HG03442 (cell line): ENCODE measurements around the gene GPR132.

ENCODE experiments used
- ATAC-seq: cut with Tn5 transposase; IDR thresholded peaks from one replicate; pipeline ENCODE4 v1.9.1; 2021; ENCODE audit warnings: mild to moderate bottlenecking, moderate library complexity; ENCODE audit not compliant: unreplicated experiment

GPR132 gene

DNA sequence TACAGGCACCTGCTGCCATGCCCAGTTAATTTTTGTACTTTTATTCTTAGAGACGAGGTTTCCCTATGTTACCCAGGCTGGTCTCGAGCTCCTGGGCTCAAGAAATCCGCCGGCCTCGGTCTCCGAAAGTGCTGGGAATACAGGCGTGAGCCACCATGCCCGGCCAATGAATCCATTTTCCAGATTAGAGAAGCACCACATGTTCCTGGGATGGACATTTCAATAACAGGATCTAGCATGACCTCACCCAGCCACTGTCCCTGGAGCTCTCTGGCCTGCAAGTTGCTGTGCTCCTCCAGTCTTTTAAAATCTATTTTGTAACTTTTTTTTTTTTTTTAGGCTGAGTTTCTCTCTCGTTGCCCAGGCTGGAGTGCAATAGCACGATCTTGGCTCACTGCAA is 2.2 kb downstream of the GPR132 start:
- ATAC-seq, result no peak

- no peak for ATAC-seq
Measured at GRCh38 chr14:105062048-105062433, 3.2 kb downstream of the GPR132 start.

DNA sequence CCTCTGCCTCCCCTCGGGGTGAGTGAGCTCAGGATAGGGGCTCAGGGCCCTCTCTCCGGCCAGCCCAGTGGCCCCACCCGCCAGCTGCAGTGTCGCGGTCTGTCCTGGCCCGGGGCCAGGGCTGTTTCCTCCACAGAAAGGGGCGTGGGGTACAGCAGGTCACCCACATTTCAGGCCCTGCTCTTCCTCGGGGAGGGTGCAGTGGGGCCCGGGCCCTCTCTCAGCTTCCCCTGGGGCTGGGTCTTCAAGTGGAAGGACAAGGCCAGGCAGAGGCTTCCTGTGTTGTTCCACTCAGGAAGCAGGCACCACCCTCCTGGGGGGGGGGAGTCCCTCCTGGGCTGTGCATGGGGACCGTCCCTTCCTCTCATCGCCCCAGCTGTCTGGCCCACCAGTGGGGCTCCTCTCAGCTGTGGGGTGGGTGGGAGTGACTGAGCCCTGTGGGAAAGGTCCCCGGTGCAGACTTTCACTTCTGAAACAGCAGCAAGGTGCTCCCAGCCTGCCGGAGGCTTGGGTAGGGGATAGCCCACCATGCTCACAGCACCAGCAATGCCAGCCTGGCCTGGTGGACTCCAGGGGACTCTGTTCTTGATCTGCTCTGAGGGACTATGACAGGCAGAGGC is 3.7 kb downstream of the GPR132 start:
- no peak for ATAC-seq

DNA sequence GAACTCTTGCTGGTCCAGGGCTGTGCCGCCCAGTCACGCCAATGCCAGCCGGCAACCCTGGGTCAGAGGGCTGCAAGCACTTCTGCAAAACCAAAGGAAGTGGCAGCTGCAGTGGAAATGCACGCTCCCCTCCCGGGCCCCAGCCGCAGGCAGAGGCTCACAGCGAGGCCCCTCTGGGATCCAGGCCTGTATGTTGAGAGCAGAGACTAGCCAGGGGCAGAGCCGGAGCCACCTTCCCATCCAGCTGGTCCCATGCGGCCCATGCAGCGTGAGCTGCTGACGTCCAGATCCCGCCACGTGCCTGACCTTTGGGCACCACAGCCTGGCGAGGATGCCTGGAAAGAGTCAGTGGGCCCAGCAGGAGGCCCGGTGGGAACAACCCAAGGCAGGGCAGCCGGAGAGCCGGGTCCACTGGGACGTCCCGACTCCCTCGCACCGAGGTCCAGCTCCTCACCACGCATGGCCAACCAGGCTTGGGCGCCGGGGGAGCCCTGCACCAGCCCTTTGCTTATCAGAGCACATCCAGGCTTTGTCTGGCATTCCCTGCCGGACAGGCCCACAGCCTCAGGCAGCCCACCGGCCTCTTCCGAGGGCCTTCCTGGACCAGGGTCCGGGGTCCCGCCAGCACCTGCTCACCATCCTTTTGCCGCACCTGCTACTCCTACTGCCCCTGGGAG is 4.3 kb downstream of the GPR132 start:
- no peak for ATAC-seq

- no peak for ATAC-seq
Measured at GRCh38 chr14:105059925-105060565, 5.2 kb downstream of the GPR132 start.

- ATAC-seq, result no peak
Measured at GRCh38 chr14:105059035-105059924, 6.0 kb downstream of the GPR132 start.

GRCh38 chr14:105058521-105059034 is 6.7 kb downstream of the GPR132 start:
- no peak for ATAC-seq

- no peak for ATAC-seq
Measured at GRCh38 chr14:105056303-105056831, 8.9 kb downstream of the GPR132 start.

GRCh38 chr14:105055736-105056302 is 9.4 kb downstream of the GPR132 start:
- ATAC-seq, result no peak

DNA sequence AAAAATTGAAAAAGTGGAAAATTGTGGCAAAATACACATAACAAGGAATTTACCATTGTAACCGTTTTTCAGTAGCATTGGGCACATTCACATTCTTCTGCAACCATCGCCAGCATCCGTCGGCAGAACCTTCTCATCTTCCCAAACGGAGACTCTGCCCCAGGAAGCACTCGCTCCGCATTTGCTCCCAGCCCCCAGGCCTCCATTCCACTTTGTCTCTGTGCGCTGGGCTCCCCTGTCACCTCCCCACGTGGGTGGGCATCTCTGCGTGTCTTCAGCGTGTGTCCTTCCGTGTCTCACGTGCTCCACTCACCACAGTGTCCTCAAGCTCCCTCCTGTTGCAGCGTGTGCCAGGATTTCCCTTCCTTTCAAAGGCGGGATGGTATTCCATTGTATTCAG is 9.9 kb downstream of the GPR132 start:
- ATAC-seq, result no peak

- no peak for ATAC-seq
Measured at GRCh38 chr14:105053996-105054395, 11.2 kb downstream of the GPR132 start.

DNA sequence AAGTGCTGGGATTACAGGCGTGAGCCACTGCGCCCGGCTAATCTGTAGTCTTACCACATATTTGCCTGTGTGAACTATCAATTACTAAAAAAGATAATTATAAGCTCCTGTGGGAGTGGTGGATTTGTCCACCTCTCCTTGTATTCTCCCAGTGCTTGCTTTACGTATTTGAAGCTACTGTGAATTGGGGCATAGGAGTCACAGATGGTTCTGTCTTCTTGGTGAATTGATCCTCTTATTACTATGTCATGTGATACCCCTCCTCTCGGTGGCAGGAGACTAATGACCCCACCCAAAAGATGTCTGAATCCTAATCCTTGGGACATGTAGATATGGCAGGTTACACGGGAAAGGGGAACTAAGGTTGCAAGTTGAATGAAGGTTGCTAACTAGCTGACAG is 11.8 kb downstream of the GPR132 start:
- no peak for ATAC-seq

- no peak for ATAC-seq
Measured at GRCh38 chr14:105052110-105052458, 13.1 kb downstream of the GPR132 start.

DNA sequence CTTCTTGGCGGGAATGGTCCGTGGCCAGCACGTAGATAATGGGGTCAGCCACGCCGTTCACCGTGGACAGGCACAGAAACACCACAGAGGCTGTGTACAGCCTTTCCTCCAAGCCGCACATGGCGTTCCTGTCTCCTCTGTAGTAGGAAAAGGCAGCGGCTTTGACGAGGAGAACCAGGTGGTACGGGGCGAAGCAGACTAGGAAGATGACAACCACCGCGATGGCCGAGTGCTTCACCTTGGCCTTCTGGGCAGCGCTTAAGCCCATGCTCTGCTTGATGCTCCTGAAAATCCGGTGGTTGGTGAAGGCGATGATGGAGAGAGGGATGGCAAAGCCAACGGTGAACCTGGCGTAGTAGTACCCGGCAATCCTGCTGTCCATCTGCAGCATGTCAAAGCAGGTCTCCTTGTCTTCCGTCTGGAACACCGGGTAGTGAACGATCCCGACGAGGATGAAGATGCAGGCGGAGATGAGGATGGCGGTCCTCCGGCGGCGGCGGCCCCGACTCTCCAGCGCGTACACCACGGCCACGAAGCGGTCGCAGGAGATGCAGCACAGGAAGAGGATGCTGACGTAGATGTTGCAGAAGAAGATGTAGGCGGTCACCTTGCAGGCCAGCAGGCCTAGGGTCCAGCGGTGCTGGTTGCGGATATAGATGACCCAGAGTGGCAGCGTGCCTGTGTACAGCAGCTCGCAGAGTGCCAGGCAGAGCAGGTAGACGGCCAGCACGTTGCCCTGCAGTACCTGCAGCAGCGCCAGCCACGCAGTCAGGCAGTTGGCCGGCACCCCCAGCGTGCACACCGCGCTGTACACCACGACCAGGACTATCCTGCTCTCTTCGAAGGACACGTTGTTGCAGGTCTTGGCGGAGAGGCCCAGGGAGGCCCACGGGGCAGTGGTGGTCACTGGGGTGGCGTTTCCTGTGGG is 13.8 kb downstream of the GPR132 start:
- ATAC-seq, result no peak

DNA sequence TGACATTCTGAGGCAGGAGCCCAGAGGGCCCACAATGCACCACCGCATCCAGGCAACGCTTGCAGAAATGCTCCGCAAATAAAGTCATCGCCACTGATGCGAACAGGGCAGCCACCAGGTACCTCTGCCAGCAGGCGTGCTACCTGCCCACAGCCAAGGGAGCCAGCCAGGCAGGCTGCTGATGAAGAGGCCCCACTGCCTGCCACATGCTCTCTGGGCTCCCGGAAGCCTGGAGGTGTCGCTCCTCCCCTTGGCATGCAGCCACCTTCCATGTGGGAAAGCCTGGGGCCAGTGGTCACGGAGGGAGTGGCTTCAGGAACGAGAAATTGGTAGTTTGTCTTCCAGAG is 14.7 kb downstream of the GPR132 start:
- ATAC-seq, result no peak

GRCh38 chr14:105049753-105050550 is 15.3 kb downstream of the GPR132 start:
- ATAC-seq, result no peak

DNA sequence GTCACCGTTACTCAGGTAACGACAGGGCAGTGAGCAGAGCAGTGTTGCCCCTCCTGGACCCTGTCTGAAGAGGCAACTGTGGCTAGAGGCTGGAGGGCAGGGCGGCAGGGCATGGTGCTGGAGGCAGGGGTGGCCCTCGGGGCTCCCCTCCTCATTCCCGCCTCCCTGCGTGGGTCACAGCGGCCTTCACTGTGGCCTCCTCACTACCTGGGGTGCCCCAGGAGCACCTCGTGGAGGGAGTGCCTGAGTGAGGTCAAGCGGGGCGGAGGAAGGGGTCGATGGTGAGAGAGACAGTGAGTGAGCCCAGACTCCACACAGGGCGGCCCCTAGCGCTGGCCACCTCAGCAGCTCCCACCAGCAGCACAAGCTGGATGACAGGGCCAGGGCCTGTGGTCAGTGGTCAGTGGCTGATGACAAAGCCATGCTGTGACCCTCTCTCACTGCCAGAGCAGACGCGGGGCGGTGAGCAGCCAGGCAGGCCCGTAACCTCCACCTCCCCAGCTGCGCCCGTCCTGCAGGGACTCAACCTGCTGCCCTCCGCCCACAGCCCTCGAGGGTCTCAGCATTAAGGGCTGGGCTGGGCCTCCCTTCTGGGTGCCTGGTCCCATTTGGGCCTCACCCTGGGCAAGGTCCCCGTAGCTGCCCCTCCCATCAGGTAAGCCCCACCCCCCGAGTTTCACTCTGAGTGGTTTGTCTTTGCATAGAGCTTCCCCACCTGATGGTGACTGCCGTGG is 17.8 kb downstream of the GPR132 start:
- no peak for ATAC-seq

- ATAC-seq, result no peak
Measured at GRCh38 chr14:105046891-105047282, 18.3 kb downstream of the GPR132 start.
